HuH-7.5 (cell line): ENCODE results near the gene CTSO.
"Not testable (repeated sequence)": the region's sequence is repeated elsewhere in the genome, so short reads cannot be mapped to it uniquely, and the experiment has no call there.

Experiments
- DNase-seq: peaks from one replicate; pipeline ENCODE4 v3.0.0; 2011; ENCODE audit warnings: low spot score

The CTSO gene

DNA sequence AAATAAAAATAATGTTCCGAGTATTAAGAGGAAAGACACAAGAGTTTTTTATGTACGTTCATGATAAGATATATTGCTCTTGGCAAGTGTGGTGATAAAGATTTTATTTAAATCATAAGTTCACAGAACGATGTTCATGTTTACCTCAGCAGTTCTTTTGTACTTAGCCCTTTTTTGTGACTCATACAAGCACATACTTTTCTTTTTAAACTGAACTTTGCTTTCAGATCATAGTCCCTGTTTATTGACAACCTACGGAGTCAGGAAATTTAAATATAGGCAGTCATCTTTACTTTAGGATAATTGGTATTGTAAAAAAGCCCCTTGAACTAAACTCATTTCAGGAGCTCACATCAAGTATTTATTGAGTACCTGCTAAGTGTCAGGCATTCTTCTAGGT is 1.3 kb upstream of the CTSO start:
- DNase-seq = no peak

- DNase-seq = no peak
Observed at GRCh38 chr4:155954118-155954685, 536 bp upstream of the CTSO start.

DNA sequence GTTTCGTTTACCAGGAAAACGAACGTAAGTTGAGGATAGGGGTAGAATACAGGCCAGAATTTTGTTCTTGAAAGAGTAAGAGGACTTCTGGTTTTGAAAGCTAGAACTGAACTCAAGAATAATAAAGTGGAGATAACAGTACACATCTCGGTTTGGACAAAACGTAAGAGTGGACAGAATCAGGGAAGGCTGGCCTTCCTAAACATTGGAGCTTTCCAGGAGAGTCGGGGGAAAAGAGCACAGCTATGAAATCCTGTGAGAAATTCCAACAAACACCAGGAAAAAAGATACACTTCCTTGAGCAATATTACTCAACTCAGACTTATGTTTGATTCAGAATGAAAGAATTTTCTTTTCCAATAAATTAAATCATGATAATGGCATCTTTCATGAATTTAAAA is 1.2 kb downstream of the CTSO start:
- DNase-seq = no peak

GRCh38 chr4:155950461-155950860 is 3.2 kb downstream of the CTSO start:
- DNase-seq = no peak

GRCh38 chr4:155948541-155948940 is 5.1 kb downstream of the CTSO start:
- DNase-seq = no peak

DNA sequence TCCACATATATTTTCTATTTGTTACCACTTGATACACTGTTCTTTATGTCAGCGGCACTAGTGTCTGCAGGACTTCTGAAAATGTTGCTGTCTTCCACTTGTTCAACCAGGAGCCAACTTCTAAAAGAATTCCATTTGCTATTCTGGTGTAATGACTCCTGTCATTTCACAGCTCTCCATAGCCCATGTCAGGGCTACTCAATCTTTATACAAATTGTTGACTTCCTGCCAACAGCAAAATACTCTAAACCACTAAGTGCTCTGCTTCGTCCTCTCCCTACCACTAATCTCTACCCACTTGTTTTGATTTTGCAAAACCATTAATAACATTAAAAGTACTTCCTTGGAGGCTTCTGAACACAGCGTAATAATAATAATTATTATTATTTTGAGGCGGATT is 7.2 kb downstream of the CTSO start:
- no peak for DNase-seq

DNA sequence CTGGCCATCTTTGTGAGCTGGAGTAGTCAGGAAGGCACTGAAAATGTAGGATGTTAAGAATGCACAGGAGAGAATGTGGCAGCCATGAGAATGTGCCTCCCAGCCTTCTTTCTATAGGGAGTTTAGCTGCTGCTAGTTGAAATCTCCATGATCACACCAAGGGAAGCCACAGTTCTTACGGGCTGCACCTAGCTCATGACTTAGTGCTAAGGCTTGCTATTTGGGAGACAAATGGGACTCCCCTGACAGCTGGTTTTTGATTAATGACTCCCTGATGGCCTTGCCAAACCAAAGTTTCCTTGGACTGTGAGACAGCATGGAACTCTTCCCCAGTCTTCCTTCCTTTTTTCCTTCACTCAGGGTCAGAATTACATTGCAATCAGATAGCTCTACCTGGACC is 9.2 kb downstream of the CTSO start:
- no peak for DNase-seq

GRCh38 chr4:155943605-155944291 is 9.9 kb downstream of the CTSO start:
- DNase-seq = no peak

DNA sequence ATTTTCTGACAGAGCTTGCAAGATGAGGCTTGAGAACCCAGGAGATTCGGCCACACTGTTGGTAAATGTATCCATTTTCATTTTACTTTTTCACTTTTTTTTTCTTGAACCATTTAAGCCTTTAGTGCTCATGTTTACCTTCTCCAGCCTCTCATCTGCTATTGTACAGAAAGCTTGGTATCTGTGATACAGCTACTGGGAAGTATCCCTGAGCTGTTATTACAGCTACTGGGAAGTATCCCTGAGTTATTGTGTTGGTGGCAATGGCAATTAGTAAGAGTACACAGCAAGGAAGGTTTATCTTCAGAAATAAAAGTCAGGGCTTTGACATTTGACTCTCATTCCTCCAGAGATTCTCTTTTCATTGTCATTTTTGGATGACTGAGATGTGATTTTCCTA is 11.8 kb downstream of the CTSO start:
- no peak for DNase-seq

- DNase-seq = no peak
Observed at GRCh38 chr4:155941085-155941790, 12.4 kb downstream of the CTSO start.

GRCh38 chr4:155935389-155935986 is 18.2 kb downstream of the CTSO start:
- DNase-seq = no peak

DNA sequence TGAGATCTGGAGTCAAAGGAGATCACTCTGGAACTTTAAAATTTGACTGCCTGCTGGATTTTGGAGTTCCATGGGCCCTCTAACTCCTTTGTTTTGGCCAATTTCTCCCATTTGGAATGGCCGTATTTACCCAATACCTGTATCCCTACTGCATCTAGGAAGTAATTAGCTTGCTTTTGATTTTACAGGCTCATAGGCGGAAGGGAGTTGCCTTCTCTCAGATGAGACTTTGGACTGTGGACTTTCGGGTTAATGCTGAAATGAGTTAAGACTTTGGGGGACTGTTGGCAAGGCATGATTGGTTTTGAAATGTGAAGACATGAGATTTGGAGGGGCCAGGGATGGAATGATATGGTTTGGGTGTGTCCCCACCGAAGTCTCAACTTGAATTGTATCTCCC is 19.0 kb downstream of the CTSO start:
- DNase-seq = not testable (repeated sequence)

- DNase-seq = no peak
Observed at GRCh38 chr4:155931634-155932033, 22.0 kb downstream of the CTSO start.

- no peak for DNase-seq
Observed at GRCh38 chr4:155930330-155930729, 23.3 kb downstream of the CTSO start.

DNA sequence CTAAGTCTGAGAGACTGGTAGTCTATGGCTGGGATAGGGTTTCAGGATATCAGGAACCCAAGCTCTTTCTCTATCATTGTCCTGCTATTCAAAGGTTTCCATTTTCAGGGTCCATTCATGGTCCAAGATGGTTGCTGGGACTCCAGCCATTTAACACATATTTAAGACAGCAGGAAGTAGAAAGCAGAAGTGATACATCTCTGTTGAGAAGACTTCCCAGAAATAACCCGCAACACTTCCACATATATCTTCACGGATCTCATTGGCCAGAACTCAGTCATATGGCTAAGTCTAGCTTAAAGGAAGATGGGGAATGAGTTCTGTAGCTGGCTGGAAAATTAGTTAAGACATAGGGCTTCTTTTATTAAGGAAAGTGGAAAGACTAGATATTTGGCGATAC is 23.8 kb downstream of the CTSO start:
- DNase-seq = no peak

DNA sequence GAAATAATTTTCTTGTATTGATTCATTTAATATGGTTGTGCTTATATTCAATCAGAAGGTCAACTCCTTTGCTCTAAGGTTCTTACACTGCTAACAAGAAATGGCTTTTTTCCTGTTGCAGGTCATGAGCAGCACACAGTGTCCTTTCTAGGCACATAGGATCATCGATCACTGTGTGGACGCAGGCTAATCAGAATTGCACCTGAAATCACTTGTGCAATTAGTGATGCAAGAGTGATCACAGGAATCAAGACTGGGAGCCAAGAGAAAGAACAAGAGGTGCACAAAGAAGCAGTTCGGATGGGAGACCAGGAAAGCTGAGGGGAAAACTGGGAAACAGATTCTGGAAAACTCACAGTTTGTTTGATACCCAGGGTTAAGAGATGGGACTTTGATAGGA is 29.0 kb downstream of the CTSO start:
- no peak for DNase-seq

GRCh38 chr4:155921597-155921996 is 32.1 kb downstream of the CTSO start:
- no peak for DNase-seq

DNA sequence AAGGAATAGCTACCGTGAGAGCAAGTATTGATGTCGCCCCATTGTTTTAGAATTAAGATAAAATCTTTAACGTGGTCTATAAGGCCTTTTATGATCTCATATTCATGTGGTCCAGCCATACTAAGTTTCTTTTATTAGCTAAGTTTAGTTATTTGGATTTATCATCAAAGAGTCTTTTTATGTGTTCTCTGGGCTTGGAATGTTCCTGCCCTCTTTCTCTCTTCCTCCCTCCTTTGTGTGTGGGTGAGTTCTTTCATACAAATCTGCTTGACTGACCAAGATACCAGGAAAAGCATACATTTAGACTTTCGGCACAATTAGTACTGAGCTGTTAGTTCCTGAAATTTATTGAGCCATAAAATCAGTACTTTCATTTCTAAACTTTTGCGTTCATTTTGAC is 38.9 kb downstream of the CTSO start:
- no peak for DNase-seq

- no peak for DNase-seq
Observed at GRCh38 chr4:155911905-155912304, 41.8 kb downstream of the CTSO start.

DNA sequence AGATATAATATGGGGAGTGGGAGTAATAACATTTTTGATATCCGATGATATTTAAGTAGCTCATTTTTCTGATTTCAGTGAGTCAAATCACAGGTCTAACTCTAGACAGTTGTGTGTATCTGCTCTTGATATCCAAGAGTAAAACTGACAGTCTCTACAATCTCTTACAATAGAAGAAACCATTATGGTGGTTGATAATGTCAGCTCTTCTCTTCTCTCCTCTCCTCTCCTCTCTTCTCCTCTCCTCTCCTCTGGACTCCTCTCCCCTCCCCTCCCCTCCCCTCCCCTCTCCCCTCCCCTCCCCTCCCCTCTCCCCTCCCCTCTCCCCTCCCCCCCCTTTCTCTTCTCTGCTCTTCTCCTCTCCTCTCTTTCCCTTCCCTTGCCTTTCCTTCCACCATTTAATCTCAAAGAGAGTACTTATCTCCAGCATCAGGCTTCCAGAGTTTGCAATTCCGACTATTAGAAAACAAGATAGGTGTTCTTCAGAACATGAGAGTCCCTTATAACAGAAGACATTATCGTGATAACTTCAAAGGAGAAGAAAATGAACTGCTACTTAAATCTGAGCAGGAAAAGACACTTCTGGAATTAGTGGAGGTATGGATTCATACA is 43.9 kb downstream of the CTSO start:
- DNase-seq = no peak

GRCh38 chr4:155908187-155909139 is 45.2 kb downstream of the CTSO start:
- DNase-seq = no peak

- DNase-seq = no peak
Observed at GRCh38 chr4:155907556-155907955, 46.1 kb downstream of the CTSO start.
